NCI-H345 treated with DMSO at 0.1 percent for 48 hours (cell line): ENCODE measurements around the gene OR5K4.
A peak's percentile ranks its signal among the peaks of the same experiment; 100 is the strongest.

ENCODE experiments used
- DNase-seq: peaks from one replicate; lab custom pipeline; 2025; ENCODE audit not compliant: unreplicated experiment; lab: John Stamatoyannopoulos, UW

The OR5K4 gene, protein sequence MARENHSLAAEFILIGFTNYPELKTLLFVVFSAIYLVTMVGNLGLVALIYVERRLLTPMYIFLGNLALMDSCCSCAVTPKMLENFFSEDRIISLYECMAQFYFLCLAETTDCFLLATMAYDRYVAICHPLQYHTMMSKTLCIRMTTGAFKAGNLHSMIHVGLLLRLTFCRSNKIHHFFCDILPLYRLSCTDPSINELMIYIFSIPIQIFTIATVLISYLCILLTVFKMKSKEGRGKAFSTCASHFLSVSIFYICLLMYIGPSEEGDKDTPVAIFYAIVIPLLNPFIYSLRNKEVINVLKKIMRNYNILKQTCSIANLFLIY

DNA sequence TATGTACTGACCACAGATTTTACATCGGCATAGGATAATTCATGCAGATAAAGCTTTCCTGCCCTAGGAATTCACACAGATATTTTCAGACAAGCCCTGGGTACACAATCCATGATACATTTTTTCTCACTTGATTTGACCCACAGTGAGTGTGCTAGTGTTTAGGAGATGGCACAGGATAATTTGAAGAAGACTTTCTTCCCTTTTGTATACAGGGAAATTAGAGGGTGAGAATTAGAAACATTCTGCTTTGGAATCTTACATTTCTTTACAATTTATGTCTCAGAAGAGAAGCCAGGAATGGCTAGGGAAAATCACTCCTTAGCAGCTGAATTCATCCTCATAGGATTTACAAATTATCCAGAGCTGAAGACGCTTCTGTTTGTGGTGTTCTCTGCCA is at the start of gene OR5K4:
Gene OR5K4 (plus strand): TSS at position 301 of the 400 bp plus-strand sequence. CDS start 0 bp downstream, at position 301.
- DNase-seq: no peak

GRCh38 chr3:98322101-98322500 is 31.6 kb upstream of the OR5K4 start:
- DNase-seq: no peak

DNA sequence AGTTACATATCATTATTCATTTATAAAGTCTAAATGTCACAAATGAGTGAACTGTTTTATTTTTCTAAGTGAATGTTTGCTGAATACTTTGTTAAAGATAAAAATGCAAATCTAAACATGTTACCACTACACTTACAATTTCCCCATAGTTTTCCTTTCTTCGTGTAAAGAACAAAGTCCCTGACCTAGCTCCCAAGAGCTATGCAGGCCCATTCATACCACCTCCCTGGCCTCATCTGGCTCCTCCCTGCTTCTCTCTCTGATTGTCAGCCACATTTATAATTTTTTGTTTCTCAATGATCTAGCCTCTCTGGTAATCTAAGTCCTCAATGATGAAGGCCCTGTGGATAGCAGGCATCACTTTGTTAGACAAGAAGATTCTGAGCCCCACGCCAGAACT is 31.0 kb upstream of the OR5K4 start:
- DNase-seq: no peak

GRCh38 chr3:98323425-98323824 is 30.2 kb upstream of the OR5K4 start:
- no peak for DNase-seq

GRCh38 chr3:98325055-98325454 is 28.6 kb upstream of the OR5K4 start:
- no peak for DNase-seq

DNA sequence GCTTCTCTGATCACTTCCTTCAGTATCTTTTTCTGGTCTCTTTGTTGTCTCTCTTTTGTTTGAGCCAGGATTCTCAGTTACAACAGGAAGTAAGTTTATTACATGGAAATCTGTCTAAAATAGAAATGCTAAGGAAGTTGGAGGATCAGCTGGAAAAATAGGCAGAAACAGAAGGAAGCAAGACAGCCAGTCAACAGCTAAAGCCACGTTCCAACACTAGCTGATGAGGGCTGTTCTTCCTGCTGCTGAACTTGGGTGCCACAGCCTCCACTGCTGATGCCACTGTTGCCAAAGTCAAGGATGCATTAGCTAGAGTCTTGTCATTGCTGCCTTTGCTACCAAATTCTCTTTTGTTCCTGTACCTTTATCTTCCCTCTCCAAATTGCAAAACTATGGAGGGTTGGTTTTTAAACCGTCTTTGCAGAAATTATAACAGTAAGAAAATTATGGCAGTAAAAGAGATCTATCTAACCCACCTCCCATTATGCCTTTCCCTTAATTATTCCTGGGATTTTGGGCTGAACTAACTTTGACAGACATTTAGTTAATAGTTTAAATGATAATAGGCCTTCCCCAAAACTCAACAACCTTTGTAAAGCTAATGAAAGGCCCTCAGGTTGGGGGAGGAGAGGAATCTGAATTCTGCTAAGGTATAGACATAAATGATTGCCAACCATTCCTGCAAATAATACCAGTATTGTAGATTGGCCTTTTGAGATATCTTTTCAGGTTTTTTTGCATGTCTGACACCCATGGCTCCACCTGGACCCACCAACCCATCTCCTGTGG is 27.4 kb upstream of the OR5K4 start:
- no peak for DNase-seq

GRCh38 chr3:98326945-98327344 is 26.7 kb upstream of the OR5K4 start:
- DNase-seq: no peak

- DNase-seq: no peak
These were observed 24.7 kb upstream of the OR5K4 start for GRCh38 chr3:98328933-98329332.

DNA sequence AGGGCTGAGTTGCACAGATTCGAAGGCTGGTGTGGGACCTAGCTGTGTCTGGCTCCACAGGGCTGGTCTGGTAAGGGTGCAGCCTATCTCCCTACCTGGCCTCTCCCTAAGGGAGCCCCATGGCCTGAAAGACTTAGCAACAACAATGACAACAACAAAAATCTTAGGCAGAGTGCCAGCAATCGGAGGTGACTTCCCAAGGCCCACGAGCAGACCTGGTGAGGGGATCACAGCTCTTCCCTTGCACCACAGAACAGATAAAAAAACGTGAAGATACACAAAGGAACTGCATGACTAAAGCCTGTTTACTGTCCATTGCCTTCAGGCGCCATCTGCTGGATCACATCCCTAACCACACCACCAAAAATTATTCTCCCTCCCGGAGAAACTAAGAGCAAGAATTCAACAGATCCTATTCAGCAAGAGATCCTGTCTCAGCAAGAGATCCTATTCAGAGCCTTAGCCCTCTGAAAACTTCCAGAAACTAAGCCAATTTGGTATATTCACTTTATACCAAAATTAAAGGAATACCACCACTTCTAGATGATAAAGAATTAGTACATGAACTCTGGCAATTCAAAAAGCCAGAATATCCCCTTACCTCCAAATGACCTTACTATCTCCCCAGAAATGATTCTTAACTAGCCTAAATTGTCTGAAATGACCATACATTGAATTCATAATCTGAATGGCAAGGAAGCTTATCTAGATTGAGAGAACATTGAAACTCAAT is 24.1 kb upstream of the OR5K4 start:
- peak; percentile 6 for DNase-seq

DNA sequence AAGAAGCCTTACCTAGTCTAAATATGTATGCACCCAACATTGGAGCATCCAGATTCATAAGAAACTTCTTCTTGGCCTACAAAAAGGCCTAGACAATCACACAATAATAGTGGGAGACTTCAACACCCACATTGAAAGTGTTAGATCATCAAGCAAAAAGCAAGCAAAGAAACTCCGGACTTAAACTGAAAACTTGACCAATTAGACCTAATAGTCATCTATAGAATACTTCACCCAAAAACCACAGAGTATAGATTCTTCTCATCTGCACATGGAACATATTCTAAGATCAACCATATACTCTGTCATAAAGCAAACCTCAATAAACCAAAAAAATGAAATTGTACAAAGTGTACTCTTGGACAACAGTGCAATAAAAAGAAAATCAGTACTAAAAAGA is 22.3 kb upstream of the OR5K4 start:
- DNase-seq: no peak

GRCh38 chr3:98333989-98334606 is 19.6 kb upstream of the OR5K4 start:
- no peak for DNase-seq

DNA sequence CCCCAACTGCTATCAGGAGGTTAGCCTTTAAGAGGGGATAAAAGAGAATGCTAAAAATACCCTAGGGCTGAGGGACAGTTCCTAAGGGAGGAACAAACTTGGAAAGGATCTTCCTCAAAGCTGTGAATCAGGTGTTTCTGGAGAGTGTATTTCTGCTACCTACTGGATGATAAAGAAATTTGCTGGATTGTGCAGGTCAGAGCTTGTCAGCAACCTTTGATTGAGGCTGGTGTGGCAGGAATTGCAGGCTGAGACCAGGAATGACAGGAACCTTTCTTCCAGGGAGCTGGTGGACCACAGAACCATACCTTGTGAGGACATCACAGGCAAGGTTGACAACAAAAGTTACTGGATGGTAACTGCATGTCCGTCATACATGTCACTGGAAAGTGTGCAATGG is 14.6 kb upstream of the OR5K4 start:
- DNase-seq: no peak

- DNase-seq: no peak
These were observed 11.9 kb upstream of the OR5K4 start for GRCh38 chr3:98341758-98342157.

DNA sequence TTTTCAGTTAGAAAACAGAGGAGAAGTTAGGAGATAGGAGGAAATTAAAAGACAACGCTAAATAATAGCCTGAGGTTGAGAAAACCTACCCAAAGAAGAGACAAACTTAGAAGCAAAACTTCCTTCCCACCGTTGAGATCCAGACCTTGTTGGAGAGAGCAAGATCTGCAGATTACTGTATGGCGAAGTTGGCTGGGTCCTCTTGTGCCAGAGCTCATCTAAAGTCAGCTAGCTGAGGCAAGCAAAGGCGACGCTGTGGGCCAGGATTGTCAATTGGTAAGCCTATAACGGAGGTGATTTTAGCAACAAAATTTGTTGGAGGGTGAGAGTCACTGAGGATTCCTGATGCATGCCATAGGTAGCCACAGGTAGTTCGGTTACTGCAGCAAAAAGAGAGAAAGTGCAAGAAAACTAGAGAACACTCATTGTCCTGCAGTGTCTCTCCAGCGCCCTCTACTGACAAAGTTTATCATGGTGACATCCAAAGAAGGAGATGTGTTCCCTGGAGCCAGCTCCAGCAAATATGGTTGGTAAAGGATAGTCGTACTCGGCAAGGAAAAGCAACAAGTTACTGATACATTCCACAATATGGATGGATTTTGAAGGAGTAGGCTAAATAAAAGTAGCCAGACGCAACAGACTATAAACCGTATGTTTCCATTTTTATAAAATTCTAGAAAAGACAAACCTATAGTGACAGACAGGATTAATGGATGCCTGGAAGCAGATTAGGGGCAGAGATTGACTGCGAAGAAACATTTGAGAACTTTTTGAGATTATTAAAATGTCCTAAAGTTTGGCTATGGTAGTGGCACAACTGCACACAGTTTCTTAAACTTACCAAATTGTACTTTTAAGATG is 9.8 kb upstream of the OR5K4 start:
- no peak for DNase-seq

DNA sequence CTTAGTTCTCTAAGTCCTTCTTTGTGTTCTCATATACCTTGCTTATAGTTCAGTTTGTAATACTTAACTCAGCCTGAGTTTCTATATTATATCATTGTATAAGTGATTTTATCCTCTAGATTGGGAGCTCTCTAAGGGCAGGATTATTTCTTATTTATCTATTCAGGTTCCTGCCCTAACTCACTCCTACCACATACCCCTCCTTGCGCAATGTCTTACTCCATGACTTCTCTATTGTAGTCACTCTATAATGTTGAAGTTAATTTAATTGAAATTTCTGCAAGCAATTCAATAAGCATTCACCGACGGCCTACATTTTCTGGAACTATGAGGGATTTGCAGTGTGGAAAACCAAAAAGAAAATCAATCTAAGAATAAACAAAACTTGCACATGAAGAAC is 3.6 kb upstream of the OR5K4 start:
- DNase-seq: no peak

GRCh38 chr3:98359250-98359649 is 5.6 kb downstream of the OR5K4 start:
- no peak for DNase-seq

- DNase-seq: no peak
These were observed 6.5 kb downstream of the OR5K4 start for GRCh38 chr3:98359993-98360675.

DNA sequence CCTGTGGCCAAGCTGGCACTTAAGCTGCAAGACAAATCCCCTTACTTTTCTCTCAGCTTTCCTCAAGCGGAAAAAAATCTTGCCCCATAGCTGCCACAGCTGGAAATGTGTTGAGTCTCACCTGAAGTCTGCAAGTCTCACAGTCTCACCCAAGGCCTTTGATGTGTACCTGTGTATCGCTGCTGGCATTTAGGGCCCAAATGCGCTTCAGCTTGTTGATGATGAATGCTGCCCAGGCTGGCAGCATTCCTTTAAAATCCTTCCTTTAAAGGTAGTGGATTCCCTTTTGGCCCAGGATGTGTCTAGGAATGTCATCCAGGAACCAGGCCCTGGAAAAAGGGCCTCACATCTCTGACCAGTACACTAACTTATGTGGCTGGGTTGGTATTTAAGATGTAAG is 7.0 kb downstream of the OR5K4 start:
- no peak for DNase-seq

- no peak for DNase-seq
These were observed 7.6 kb downstream of the OR5K4 start for GRCh38 chr3:98361289-98361688.
